ENCODE measurements around the gene APC2. TPM values are rescaled to one million over a fixed set of nuclear protein-coding genes. Genes with fewer than 3 reads are reported as not detected.

Gene APC2
- total RNA-seq, 1 experiment from 2014 or later: 0.02 TPM

DNA sequence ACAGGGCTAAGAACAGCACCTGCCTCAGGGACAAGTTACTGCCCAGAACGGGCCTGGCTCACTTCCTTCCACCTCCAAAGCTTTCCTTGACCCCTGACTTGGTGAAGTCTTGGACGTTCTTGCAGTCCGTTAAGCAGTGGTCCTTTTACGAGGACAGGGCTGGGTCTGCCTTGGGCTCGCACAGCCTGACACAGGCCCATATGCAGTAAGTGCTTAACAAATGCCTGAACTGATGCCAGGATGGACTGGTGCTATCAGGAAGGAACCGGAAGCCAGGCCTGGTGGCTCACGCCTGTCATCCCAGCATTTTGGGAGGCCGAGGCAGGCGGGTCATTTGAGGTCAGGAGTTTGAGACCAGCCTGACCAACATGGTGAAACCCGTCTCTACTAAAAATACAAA lies 72.1 kb downstream of the APC2 start:
- DNase-seq (ENCODE audit: extremely low read depth, low read depth): no peak

- no peak for DNase-seq (ENCODE audit: extremely low read depth, low read depth)
These were observed 72.9 kb downstream of the APC2 start for GRCh38 chr19:1522838-1523237.

Other genes with a start within 250 kb of the APC2 start
- 25.5 and 28.7 TPM in 2 replicates for gene STK11, start 244.3 kb upstream of the APC2 start, total RNA-seq (2014; rRNA removed; shearing (Covaris generic))
- gene CBARP, start 212.1 kb upstream of the APC2 start, total RNA-seq (2014; rRNA removed; shearing (Covaris generic)): 1.8 and 3.1 TPM in 2 replicates
- 37.2 and 37.8 TPM in 2 replicates for gene ATP5F1D, start 208.4 kb upstream of the APC2 start, total RNA-seq (2014; rRNA removed; shearing (Covaris generic))
- 16.5 and 21.4 TPM in 2 replicates for gene MIDN, start 201.5 kb upstream of the APC2 start, total RNA-seq (2014; rRNA removed; shearing (Covaris generic))
- gene CIRBP, start 180.8 kb upstream of the APC2 start, total RNA-seq (2014; rRNA removed; shearing (Covaris generic)): 134 and 148 TPM in 2 replicates
- gene FAM174C, start 174.6 kb upstream of the APC2 start, total RNA-seq (2014; rRNA removed; shearing (Covaris generic)): 42.7 and 59.3 TPM in 2 replicates
- gene EFNA2, start 164.2 kb upstream of the APC2 start, total RNA-seq (2014; rRNA removed; shearing (Covaris generic)): 0.62 TPM in 1 of 2 replicates, not detected in the other
- 52.3 and 78.2 TPM in 2 replicates for gene NDUFS7, start 66.2 kb upstream of the APC2 start, total RNA-seq (2014; rRNA removed; shearing (Covaris generic))
- 9.7 and 10.3 TPM in 2 replicates for gene GAMT, start 48.6 kb upstream of the APC2 start, total RNA-seq (2014; rRNA removed; shearing (Covaris generic))
- gene DAZAP1, start 42.5 kb upstream of the APC2 start, total RNA-seq (2014; rRNA removed; shearing (Covaris generic)): 101 and 122 TPM in 2 replicates
- gene RPS15, start 11.7 kb upstream of the APC2 start, total RNA-seq (2014; rRNA removed; shearing (Covaris generic)): 1,189 and 1,346 TPM in 2 replicates
- gene C19orf25, start 29.1 kb downstream of the APC2 start, total RNA-seq (2014; rRNA removed; shearing (Covaris generic)): 21.0 and 28.9 TPM in 2 replicates
- gene PCSK4, start 40.2 kb downstream of the APC2 start, total RNA-seq (2014; rRNA removed; shearing (Covaris generic)): 0.79 and 2.7 TPM in 2 replicates
- gene REEP6, start 41.1 kb downstream of the APC2 start, total RNA-seq (2014; rRNA removed; shearing (Covaris generic)): 0.79 and 0.92 TPM in 2 replicates
- gene ADAMTSL5, start 62.9 kb downstream of the APC2 start, total RNA-seq (2014; rRNA removed; shearing (Covaris generic)): 0.57 and 1.0 TPM in 2 replicates
- gene PLK5, start 74.0 kb downstream of the APC2 start, total RNA-seq (2014; rRNA removed; shearing (Covaris generic)): 0.05 TPM in 1 of 2 replicates, not detected in the other
- gene MEX3D, start 118.2 kb downstream of the APC2 start, total RNA-seq (2014; rRNA removed; shearing (Covaris generic)): 11.5 and 16.9 TPM in 2 replicates
- 70.8 and 77.2 TPM in 2 replicates for gene MBD3, start 142.7 kb downstream of the APC2 start, total RNA-seq (2014; rRNA removed; shearing (Covaris generic))
- 83.7 and 102 TPM in 2 replicates for gene UQCR11, start 155.3 kb downstream of the APC2 start, total RNA-seq (2014; rRNA removed; shearing (Covaris generic))
- 44.8 and 50.1 TPM in 2 replicates for gene TCF3, start 202.5 kb downstream of the APC2 start, total RNA-seq (2014; rRNA removed; shearing (Covaris generic))